ENCODE measurements around the gene TAS2R50.

DNA sequence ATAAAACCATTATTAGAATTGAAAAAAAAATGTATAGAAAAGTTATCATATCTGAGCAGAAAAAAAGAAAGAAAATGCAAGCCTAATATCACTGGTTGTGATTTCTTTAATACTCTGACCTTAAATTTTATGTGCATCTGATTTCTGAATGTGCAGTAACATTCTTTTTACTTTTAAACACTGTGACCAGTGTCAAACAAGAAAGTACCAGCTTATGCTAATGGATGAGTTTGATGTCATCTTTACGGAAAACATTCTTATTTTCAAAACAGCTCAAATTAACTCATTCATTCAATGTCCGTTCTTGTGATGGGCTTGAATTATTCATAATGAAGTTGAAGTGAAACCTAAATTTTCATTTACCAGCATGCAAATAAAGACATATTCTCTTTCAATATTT lies at the start of gene TAS2R50:
- no peak for TF ChIP-seq SP1 (IDR thresholded peaks at IDR 0.05)
- no peak for TF ChIP-seq YY1 (IDR thresholded peaks at IDR 0.05)
- no peak for TF ChIP-seq GABPA (IDR thresholded peaks at IDR 0.05 in 1 of 2, conservative IDR thresholded peaks at IDR 0.05 in 1 of 2)
- TF ChIP-seq, protein P1, sequence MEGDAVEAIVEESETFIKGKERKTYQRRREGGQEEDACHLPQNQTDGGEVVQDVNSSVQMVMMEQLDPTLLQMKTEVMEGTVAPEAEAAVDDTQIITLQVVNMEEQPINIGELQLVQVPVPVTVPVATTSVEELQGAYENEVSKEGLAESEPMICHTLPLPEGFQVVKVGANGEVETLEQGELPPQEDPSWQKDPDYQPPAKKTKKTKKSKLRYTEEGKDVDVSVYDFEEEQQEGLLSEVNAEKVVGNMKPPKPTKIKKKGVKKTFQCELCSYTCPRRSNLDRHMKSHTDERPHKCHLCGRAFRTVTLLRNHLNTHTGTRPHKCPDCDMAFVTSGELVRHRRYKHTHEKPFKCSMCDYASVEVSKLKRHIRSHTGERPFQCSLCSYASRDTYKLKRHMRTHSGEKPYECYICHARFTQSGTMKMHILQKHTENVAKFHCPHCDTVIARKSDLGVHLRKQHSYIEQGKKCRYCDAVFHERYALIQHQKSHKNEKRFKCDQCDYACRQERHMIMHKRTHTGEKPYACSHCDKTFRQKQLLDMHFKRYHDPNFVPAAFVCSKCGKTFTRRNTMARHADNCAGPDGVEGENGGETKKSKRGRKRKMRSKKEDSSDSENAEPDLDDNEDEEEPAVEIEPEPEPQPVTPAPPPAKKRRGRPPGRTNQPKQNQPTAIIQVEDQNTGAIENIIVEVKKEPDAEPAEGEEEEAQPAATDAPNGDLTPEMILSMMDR (IDR thresholded peaks at IDR 0.05; ENCODE audit: low read depth, low read length, missing input control), result no peak
- no peak for TF ChIP-seq FOXA1 (IDR thresholded peaks at IDR 0.05)
- TF ChIP-seq, protein P2, sequence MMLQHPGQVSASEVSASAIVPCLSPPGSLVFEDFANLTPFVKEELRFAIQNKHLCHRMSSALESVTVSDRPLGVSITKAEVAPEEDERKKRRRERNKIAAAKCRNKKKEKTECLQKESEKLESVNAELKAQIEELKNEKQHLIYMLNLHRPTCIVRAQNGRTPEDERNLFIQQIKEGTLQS (IDR thresholded peaks at IDR 0.05), result no peak
